Fibroblast of lung (primary cell): Measurements from ENCODE around the gene SPO11. TPM values are rescaled to one million over a fixed set of nuclear protein-coding genes. Genes with fewer than 3 reads are reported as not detected.
A peak's percentile ranks its signal among the peaks of the same experiment; 100 is the strongest.

Experiments
- DNase-seq, 2 donors: peaks; one replicate each; pipeline versions ENCODE4 v3.0.0 to v3.0.0-alpha.2; 2010; ENCODE audit warnings: low read depth in 2 of 2
- H2AFZ ChIP-seq: 2 replicates; pipeline ENCODE4 v1.5.1; 2012; ENCODE audit warnings: low read length, control low read depth, inconsistent platforms
- H3K27ac ChIP-seq: 2 replicates; pipeline ENCODE4 v1.5.1; 2011; ENCODE audit warnings: low read length, control low read depth; ENCODE audit not compliant: insufficient read depth
- H3K27me3 ChIP-seq: 2 replicates; pipeline ENCODE4 v1.5.1; 2011; ENCODE audit warnings: mild to moderate bottlenecking, low read length; ENCODE audit not compliant: control insufficient read depth, insufficient read depth
- H3K36me3 ChIP-seq: 2 replicates; pipeline ENCODE4 v1.5.1; 2011; ENCODE audit warnings: low read length; ENCODE audit not compliant: control insufficient read depth, insufficient read depth
- H3K4me1 ChIP-seq: 2 replicates; pipeline ENCODE4 v1.5.1; 2011; ENCODE audit warnings: low read length; ENCODE audit not compliant: control insufficient read depth, insufficient read depth; ENCODE audit errors: extremely low read depth
- H3K4me2 ChIP-seq: 2 replicates; pipeline ENCODE4 v1.5.1; 2011; ENCODE audit warnings: low read length, control low read depth; ENCODE audit not compliant: insufficient read depth; ENCODE audit errors: extremely low read depth
- H3K4me3 ChIP-seq, 4 experiments: fragments of 200-600 bp in 1 of 4; sonication (generic) in 1 of 4; replicated peaks in 1 of 4; 2 replicates each; pipeline ENCODE4 v1.5.1; 2011 to 2016; ENCODE audit warnings: low read length in 4 of 4, low read depth in 3 of 4, mild to moderate bottlenecking in 3 of 4, control low read depth in 2 of 4, inconsistent platforms in 1 of 4, mixed read lengths in 1 of 4; ENCODE audit not compliant: insufficient read depth in 1 of 4; ENCODE audit errors: control extremely low read depth in 1 of 4
- H3K79me2 ChIP-seq: 2 replicates; pipeline ENCODE4 v1.5.1; 2012; ENCODE audit warnings: mild to moderate bottlenecking, low read length, inconsistent platforms; ENCODE audit not compliant: control insufficient read depth, insufficient read depth
- H3K9ac ChIP-seq: 2 replicates; pipeline ENCODE4 v1.5.1; 2011; ENCODE audit warnings: mild to moderate bottlenecking, low read length, control low read depth; ENCODE audit not compliant: insufficient read depth
- H3K9me3 ChIP-seq: 2 replicates; pipeline ENCODE4 v1.5.1; 2012; ENCODE audit warnings: low read depth, low read length; ENCODE audit not compliant: control insufficient read depth, insufficient read depth
- H4K20me1 ChIP-seq: 2 replicates; pipeline ENCODE4 v1.5.1; 2011; ENCODE audit warnings: low read length; ENCODE audit not compliant: control insufficient read depth, insufficient read depth; ENCODE audit errors: extremely low read depth
- CTCF ChIP-seq, 2 donors: IDR thresholded peaks in 1 of 2; conservative IDR thresholded peaks in 1 of 2; 1 replicate in 1 of 2; 2 replicates in 1 of 2; pipeline ENCODE4 v1.5.1; 2011 to 2012; ENCODE audit warnings: low read length in 2 of 2, control low read depth in 1 of 2, inconsistent platforms in 1 of 2, low read depth in 1 of 2, mild to moderate bottlenecking in 1 of 2
- EZH2 ChIP-seq: IDR thresholded peaks from 2 replicates; pipeline ENCODE4 v1.5.1; 2012; ENCODE audit warnings: low read length, control low read depth, mild to moderate bottlenecking; ENCODE audit errors: missing control alignments
- polyA plus RNA-seq, 2 donors: library from polyadenylated mRNA; depleted of rRNA in 1 of 2; stranded (reverse) in 1 of 2; unstranded in 1 of 2; fragments of >200 nt; gene quantifications; 2 replicates each; pipeline ENCODE4 v1.2.1, GENCODE V29; 2011 to 2012; ENCODE audit warnings: missing spikeins in 1 of 2
- total RNA-seq: library from RNA; depleted of rRNA; stranded (reverse); fragments of >200 nt; gene quantifications from 2 replicates; pipeline ENCODE4 v1.2.1, GENCODE V29; 2014

SPO11 gene
- total and polyA plus RNA-seq, 2 donors (not counting 1 experiment from before 2014, with no cell fraction given), result not detected

DNA sequence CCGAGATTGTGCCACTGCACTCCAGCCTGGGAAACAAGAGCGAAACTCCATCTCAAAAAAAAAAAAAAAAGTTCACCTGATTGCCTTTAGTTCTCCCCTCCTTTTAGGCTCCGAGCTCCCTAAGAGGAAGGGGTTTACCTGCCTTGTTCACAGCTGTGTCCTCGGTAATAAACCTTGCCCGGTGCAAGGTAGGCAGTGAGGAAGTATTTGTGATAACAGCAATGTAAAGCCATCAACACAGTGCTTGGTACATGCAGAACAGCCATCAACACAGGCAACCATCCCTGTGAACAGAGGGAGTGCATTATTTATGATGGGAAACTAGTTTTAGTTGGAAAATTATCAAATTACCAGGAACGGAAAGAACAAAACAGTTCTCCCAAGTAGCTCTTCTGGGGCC lies 1.8 kb upstream of the SPO11 start:
- no peak overlapping the region for H3K4me3 ChIP-seq
- no peaks in the 10 kb centered on the region for H3K4me1 ChIP-seq
- H3K9ac ChIP-seq, result no peak overlapping the region
- no peak for DNase-seq
- H3K27ac ChIP-seq, result no peak overlapping the region
- no peaks in the 10 kb centered on the region for H3K36me3 ChIP-seq
- no peak overlapping the region for H3K4me2 ChIP-seq
- H3K79me2 ChIP-seq, result no peaks in the 10 kb centered on the region
- no peaks in the 10 kb centered on the region for H3K9me3 ChIP-seq
- TF ChIP-seq EZH2, result no peak
- H2AFZ ChIP-seq, result no peak overlapping the region
- peaks cover 2% of the 10 kb centered on the region for H3K27me3 ChIP-seq
- H4K20me1 ChIP-seq, result peaks cover 1% of the 10 kb centered on the region

DNA sequence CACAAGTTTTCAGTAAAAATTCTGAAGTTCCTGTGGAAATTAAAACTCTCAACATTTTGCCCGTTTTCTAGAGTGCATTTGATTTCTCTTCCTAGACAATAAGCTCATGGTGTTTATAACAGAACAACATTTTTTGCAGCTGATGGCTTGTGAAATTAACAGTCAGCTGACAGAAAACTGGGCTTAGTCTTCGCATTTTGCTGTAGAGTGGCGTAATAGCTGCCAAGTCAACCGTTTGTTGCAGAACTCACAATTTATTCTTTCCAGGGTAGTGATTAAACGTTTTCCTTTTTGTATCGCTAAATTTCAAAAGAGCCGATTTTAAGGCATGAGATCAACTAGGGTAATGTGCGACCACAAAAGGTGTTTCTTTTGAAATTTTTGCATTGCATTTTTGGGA lies 1.4 kb downstream of the SPO11 start:
- Histone ChIP-seq H3K4me1 (no peaks in the 10 kb centered on the region), H2AFZ (no peak overlapping the region), H4K20me1 (peaks cover 1% of the 10 kb centered on the region), H3K4me2 (no peak overlapping the region), H3K4me3 (no peak overlapping the region), H3K79me2 (no peaks in the 10 kb centered on the region), H3K27ac (no peak overlapping the region), H3K27me3 (peaks cover 2% of the 10 kb centered on the region), H3K36me3 (no peaks in the 10 kb centered on the region), H3K9me3 (no peaks in the 10 kb centered on the region), H3K9ac (no peak overlapping the region)
- DNase-seq, result peak in 1 of 2 donors; percentile 19
- TF ChIP-seq CTCF (conservative IDR thresholded peaks at IDR 0.05 in 1 of 2, IDR thresholded peaks at IDR 0.05 in 1 of 2; ENCODE audit: low read depth in 1 of 2, low read length in 2 of 2), result no peak
- TF ChIP-seq EZH2, result no peak

DNA sequence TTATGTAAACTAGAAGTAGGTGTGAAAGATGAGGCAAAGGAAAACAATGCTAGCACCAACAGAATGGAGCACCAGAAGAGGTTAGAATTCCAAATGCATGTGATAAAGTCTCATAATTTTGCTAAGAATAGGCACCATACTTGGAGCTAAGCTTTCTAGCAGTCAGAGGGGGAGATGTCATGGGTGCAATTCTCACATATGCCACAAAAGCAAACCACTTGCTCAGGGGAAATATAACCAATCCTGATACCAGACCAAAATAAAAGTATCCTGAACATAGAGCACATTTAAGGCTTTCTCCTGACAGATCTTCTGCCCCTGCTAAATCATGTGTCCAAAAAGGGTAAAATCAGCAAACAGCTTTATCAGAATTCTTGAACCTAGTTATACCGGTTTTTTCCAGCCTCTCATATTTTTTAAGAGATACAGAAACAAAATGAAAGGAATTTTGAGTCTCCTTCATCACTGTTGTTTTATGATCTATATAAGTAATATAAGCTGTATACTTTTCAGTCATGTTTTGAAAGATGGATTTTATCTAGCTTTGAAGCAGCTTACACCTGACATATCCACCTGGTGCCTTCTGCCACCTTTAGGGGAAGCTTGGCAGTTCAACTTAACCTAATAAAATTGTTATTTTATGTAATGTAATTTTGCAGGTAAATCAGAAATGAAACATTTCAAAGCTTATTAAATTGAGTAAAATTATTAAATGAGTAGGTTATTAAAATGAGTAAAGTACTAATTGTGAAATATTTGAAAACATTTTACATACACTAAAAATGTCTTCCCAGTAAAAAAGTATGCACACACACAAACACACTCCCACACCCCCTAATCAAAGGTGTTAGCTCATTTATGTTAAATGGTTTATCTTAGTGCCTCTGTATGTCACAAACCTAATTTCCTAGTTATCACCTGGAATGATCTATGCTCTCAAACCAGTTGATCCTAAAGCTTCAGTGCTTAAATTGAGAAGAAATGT lies 2.8 kb downstream of the SPO11 start:
- no peak overlapping the region for H3K27ac ChIP-seq

More for the DNA sequence above, 2.8 kb downstream of the SPO11 start:
- no peaks in the 10 kb centered on the region for H3K79me2 ChIP-seq
- H3K27me3 ChIP-seq, result peaks cover 2% of the 10 kb centered on the region
- DNase-seq, result no peak
- no peaks in the 10 kb centered on the region for H3K9me3 ChIP-seq
- H3K4me1 ChIP-seq, result no peaks in the 10 kb centered on the region
- TF ChIP-seq EZH2 (no peak), CTCF (conservative IDR thresholded peaks at IDR 0.05 in 1 of 2, IDR thresholded peaks at IDR 0.05 in 1 of 2; ENCODE audit: low read depth in 1 of 2, low read length in 2 of 2) (no peak)
- H2AFZ ChIP-seq, result no peak overlapping the region
- H3K4me2 ChIP-seq, result no peak overlapping the region
- no peaks in the 10 kb centered on the region for H3K36me3 ChIP-seq
- peaks cover 1% of the 10 kb centered on the region for H4K20me1 ChIP-seq
- no peak overlapping the region for H3K9ac ChIP-seq
- no peak overlapping the region for H3K4me3 ChIP-seq
